HS-5 (cell line): Measurements from ENCODE around the gene DCBLD1.
"Not testable (repeated sequence)": the region's sequence is repeated elsewhere in the genome, so short reads cannot be mapped to it uniquely, and the experiment has no call there.

Experiments used
- DNase-seq: peaks from one replicate; pipeline ENCODE4 v3.0.0-alpha.2; 2012; ENCODE audit warnings: low read depth

DCBLD1 gene

GRCh38 chr6:117501722-117502121 is 19.2 kb downstream of the DCBLD1 start:
- no peak for DNase-seq

- DNase-seq: no peak
Observed at GRCh38 chr6:117502580-117502979, 20.1 kb downstream of the DCBLD1 start.

GRCh38 chr6:117503211-117503610 is 20.7 kb downstream of the DCBLD1 start:
- no peak for DNase-seq

GRCh38 chr6:117504478-117505144 is 22.1 kb downstream of the DCBLD1 start:
- DNase-seq: no peak

GRCh38 chr6:117505311-117505710 is 22.8 kb downstream of the DCBLD1 start:
- peak; percentile 22 for DNase-seq

GRCh38 chr6:117506180-117506835 is 23.8 kb downstream of the DCBLD1 start:
- DNase-seq: no peak

- no peak for DNase-seq
Observed at GRCh38 chr6:117506907-117507306, 24.4 kb downstream of the DCBLD1 start.

- no peak for DNase-seq
Observed at GRCh38 chr6:117508450-117508971, 26.0 kb downstream of the DCBLD1 start.

GRCh38 chr6:117509021-117509420 is 26.5 kb downstream of the DCBLD1 start:
- DNase-seq: no peak

- DNase-seq: no peak
Observed at GRCh38 chr6:117512056-117512828, 29.8 kb downstream of the DCBLD1 start.

- no peak for DNase-seq
Observed at GRCh38 chr6:117512987-117513573, 30.6 kb downstream of the DCBLD1 start.

GRCh38 chr6:117513778-117514365 is 31.4 kb downstream of the DCBLD1 start:
- DNase-seq: no peak

GRCh38 chr6:117514655-117515054 is 32.2 kb downstream of the DCBLD1 start:
- DNase-seq: no peak

GRCh38 chr6:117515326-117515725 is 32.9 kb downstream of the DCBLD1 start:
- DNase-seq: no peak

- not testable (repeated sequence) for DNase-seq
Observed at GRCh38 chr6:117517995-117518394, 35.5 kb downstream of the DCBLD1 start.

- no peak for DNase-seq
Observed at GRCh38 chr6:117518870-117519269, 36.4 kb downstream of the DCBLD1 start.

GRCh38 chr6:117520603-117521395 is 38.3 kb downstream of the DCBLD1 start:
- DNase-seq: no peak

GRCh38 chr6:117521791-117522502 is 39.5 kb downstream of the DCBLD1 start:
- DNase-seq: no peak

- no peak for DNase-seq
Observed at GRCh38 chr6:117525607-117526006, 43.1 kb downstream of the DCBLD1 start.

- no peak for DNase-seq
Observed at GRCh38 chr6:117530467-117531242, 48.2 kb downstream of the DCBLD1 start.
